ENCODE results near the gene PAPSS2. TPM values are rescaled to one million over a fixed set of nuclear protein-coding genes. Genes with fewer than 3 reads are reported as not detected.

The PAPSS2 gene
- total and polyA plus RNA-seq, 7 experiments from 2014 or later, result 0.05 to 1.6 (median 0.22) TPM

DNA sequence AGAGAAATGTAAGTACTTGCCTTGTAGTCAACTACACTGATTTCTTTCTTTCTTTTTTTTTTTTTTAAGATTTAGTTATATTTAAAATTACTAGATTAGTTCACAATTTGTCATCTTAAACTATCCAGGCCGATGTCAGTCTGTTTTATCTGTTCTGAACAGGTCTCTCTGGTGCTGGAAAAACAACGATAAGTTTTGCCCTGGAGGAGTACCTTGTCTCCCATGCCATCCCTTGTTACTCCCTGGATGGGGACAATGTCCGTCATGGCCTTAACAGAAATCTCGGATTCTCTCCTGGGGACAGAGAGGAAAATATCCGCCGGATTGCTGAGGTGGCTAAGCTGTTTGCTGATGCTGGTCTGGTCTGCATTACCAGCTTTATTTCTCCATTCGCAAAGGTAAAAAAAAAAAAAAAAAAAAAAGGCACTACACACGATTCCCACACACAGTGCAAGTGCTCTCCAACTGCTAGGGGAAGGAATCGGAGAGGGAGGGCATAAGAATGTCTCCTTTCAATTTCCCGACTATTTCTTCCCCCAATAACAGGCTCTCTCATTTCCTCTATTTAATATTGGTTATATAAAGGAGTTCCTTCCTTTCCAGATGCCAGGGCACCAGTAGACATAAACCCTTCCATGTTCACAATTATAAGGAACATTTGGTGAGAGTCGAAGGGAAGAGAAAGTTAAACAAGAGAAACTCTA lies 53.4 kb downstream of the PAPSS2 start:
- no peaks in the 10 kb centered on the region for H3K36me3 Mint-ChIP-seq
- ATAC-seq (no peak), DNase-seq (no peak)
- Histone ChIP-seq H3K9me3 (ENCODE audit: control insufficient read depth in 2 of 3, low read length in 3 of 3) (no peaks in the 10 kb centered on the region), H3K4me1 (ENCODE audit: control insufficient read depth in 2 of 2, insufficient read depth in 2 of 2, low read length in 2 of 2) (no peaks in the 10 kb centered on the region), H3K36me3 (ENCODE audit: control insufficient read depth in 2 of 3, insufficient read depth in 3 of 3, low read length in 3 of 3) (no peaks in the 10 kb centered on the region), H3K27me3 (ENCODE audit: control insufficient read depth in 2 of 2, insufficient read depth in 2 of 2, low read length in 2 of 2) (no peaks in the 10 kb centered on the region), H3K4me3 (ENCODE audit: low read length) (no peak overlapping the region), H3K27ac (ENCODE audit: low read depth, low read length) (no peak overlapping the region)
- H3K27ac Mint-ChIP-seq, result no peak overlapping the region
- ChIA-PET POLR2A (no interaction called here), CTCF (no interaction called here)
- H3K9me3 Mint-ChIP-seq, result no peaks in the 10 kb centered on the region
- H3K4me3 Mint-ChIP-seq, result no peak overlapping the region
- H3K27me3 Mint-ChIP-seq, result peaks cover 0 to 17% (median 4%) of the 10 kb centered on the region in 5 donors
- peaks cover 0 to 5% (median 1%) of the 10 kb centered on the region in 7 donors for H3K4me1 Mint-ChIP-seq
- intact Hi-C loops (cut with micrococcal nuclease), result no loop called here

DNA sequence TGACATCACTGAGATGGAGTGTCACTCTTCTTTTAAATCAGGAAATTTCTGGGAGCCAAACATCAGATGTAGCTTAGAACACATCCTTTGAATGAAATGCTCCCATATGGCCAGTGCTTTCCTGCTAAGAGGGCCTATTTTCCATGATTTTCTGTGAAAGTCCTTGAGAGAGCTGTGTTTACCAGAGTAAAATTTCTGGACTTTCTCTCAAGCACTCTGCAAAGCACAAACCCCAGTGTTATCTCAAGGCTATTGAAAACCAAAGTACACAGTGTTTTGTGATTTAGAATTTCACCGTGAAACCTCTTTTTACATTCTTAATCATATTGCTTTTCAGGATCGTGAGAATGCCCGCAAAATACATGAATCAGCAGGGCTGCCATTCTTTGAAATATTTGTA lies 54.0 kb downstream of the PAPSS2 start:
- intact Hi-C loops (cut with micrococcal nuclease), result no loop called here
- Mint-ChIP-seq H3K27me3 (peaks cover 0 to 15% (median 3%) of the 10 kb centered on the region in 5 donors), H3K27ac (no peak overlapping the region), H3K4me3 (no peak overlapping the region), H3K36me3 (no peaks in the 10 kb centered on the region), H3K9me3 (no peaks in the 10 kb centered on the region), H3K4me1 (peaks cover 0 to 5% (median 1%) of the 10 kb centered on the region in 7 donors)
- Histone ChIP-seq H3K27ac (ENCODE audit: low read depth, low read length) (no peak overlapping the region), H3K9me3 (ENCODE audit: control insufficient read depth in 2 of 3, low read length in 3 of 3) (no peaks in the 10 kb centered on the region), H3K4me3 (ENCODE audit: low read length) (no peak overlapping the region), H3K27me3 (ENCODE audit: control insufficient read depth in 2 of 2, insufficient read depth in 2 of 2, low read length in 2 of 2) (no peaks in the 10 kb centered on the region), H3K36me3 (ENCODE audit: control insufficient read depth in 2 of 3, insufficient read depth in 3 of 3, low read length in 3 of 3) (no peaks in the 10 kb centered on the region), H3K4me1 (ENCODE audit: control insufficient read depth in 2 of 2, insufficient read depth in 2 of 2, low read length in 2 of 2) (no peaks in the 10 kb centered on the region)
- CTCF ChIA-PET, result no interaction called here
- ATAC-seq (no peak), DNase-seq (no peak)
- POLR2A ChIA-PET, result no interaction called here

DNA sequence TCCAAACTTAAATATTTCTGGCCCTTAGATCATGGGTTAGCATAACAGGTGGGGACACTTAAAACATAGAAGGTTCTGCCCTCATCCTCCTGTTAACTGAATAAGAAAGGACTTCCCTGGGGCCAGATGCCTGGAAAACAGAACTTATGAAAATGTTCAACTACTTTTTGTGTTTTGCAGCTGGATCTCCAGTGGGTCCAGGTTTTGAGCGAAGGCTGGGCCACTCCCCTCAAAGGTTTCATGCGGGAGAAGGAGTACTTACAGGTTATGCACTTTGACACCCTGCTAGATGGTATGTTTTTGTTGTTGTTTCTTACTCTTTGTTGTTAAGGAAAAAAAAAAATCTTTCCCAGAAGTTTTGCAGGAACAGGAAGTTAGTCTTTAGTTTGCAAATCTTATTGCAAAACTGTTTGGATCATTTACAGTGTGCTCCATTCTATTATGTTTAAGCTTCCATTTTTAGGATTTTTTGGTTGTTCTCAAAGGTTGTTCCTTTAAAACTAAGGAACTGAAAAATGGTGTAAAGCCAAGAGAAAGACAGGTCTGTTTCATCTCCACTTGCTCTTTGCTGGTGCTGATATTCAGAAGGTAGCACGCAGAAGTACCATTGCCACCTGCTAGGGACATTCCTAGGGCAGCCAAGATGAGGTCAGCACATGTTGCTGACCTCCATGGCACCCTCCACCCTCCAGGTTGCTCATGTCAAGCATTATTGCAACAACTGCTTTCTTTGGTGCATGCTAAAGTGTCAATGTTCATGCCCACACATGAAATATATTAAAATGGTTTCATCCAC lies 56.1 kb downstream of the PAPSS2 start:
- POLR2A ChIA-PET, result no interaction called here
- no peaks in the 10 kb centered on the region for H3K27me3 ChIP-seq (ENCODE audit: control insufficient read depth in 2 of 2, insufficient read depth in 2 of 2, low read length in 2 of 2)
- DNase-seq, result no peak

DNA sequence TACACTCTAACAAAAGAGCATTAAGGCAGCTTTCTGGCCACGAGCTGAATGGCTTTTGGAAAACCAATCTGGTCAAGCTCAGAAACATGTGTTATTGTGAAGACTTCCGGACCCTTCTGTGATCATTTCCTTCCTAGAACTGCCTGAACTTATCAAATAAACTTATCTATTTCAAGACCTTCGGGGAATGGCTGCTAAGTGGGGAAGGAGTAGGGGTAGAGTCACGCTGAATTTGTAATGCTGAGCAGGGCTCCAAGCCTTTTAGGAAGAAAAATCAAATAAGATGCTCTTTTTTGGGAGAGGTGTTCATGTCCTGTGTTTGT lies 56.6 kb downstream of the PAPSS2 start:
- no peaks in the 10 kb centered on the region for H3K4me1 ChIP-seq (ENCODE audit: control insufficient read depth in 2 of 2, insufficient read depth in 2 of 2, low read length in 2 of 2)
- no peaks in the 10 kb centered on the region for H3K9me3 ChIP-seq (ENCODE audit: control insufficient read depth in 2 of 3, low read length in 3 of 3)
- CTCF ChIA-PET, result no interaction called here
- intact Hi-C loops (cut with micrococcal nuclease), result no loop called here
- Mint-ChIP-seq H3K9me3 (no peaks in the 10 kb centered on the region), H3K36me3 (no peaks in the 10 kb centered on the region), H3K4me1 (peaks cover 0 to 5% (median 1%) of the 10 kb centered on the region in 7 donors), H3K27me3 (peaks cover 0 to 16% (median 6%) of the 10 kb centered on the region in 5 donors), H3K27ac (no peak overlapping the region), H3K4me3 (no peak overlapping the region)
- POLR2A ChIA-PET, result no interaction called here
- no peaks in the 10 kb centered on the region for H3K36me3 ChIP-seq (ENCODE audit: control insufficient read depth in 2 of 3, insufficient read depth in 3 of 3, low read length in 3 of 3)
- no peak overlapping the region for H3K27ac ChIP-seq (ENCODE audit: low read depth, low read length)
- ATAC-seq, result no peak
- H3K27me3 ChIP-seq (ENCODE audit: control insufficient read depth in 2 of 2, insufficient read depth in 2 of 2, low read length in 2 of 2), result no peaks in the 10 kb centered on the region
- no peak for DNase-seq
- H3K4me3 ChIP-seq (ENCODE audit: low read length), result no peak overlapping the region

More for the DNA sequence above, 56.1 kb downstream of the PAPSS2 start:
- no peak overlapping the region for H3K27ac ChIP-seq (ENCODE audit: low read depth, low read length)
- no peak overlapping the region for H3K4me3 ChIP-seq (ENCODE audit: low read length)
- H3K36me3 ChIP-seq (ENCODE audit: control insufficient read depth in 2 of 3, insufficient read depth in 3 of 3, low read length in 3 of 3), result no peaks in the 10 kb centered on the region
- intact Hi-C loops (cut with micrococcal nuclease), result no loop called here
- no peak for ATAC-seq
- H3K4me1 ChIP-seq (ENCODE audit: control insufficient read depth in 2 of 2, insufficient read depth in 2 of 2, low read length in 2 of 2), result no peaks in the 10 kb centered on the region
- Mint-ChIP-seq H3K9me3 (no peaks in the 10 kb centered on the region), H3K27ac (no peak overlapping the region), H3K27me3 (peaks cover 0 to 11% (median 4%) of the 10 kb centered on the region in 5 donors), H3K4me3 (no peak overlapping the region), H3K4me1 (peaks cover 0 to 5% (median 1%) of the 10 kb centered on the region in 7 donors), H3K36me3 (no peaks in the 10 kb centered on the region)
- CTCF ChIA-PET, result no interaction called here
- H3K9me3 ChIP-seq (ENCODE audit: control insufficient read depth in 2 of 3, low read length in 3 of 3), result no peaks in the 10 kb centered on the region

DNA sequence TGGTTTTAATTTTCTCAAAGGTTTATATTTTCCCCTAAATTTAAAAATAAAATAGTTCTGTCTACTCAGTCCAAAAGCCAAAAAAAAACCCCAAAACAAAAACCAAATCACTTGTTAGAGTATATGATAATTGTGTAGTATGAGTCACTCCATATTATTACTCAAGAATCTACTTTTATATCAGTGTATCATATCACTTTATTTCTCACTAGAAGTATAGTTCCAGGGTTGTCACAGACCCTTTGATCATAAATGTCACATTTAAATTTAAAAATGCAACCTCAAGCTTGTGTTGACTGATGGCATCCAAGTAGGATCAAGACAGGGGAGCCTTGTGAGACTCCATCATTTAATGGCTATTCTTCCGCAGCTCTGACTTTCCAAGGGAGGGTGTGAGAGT lies 61.0 kb downstream of the PAPSS2 start:
- no peak for DNase-seq
- Mint-ChIP-seq H3K4me1 (peaks cover 0 to 5% (median 3%) of the 10 kb centered on the region in 7 donors), H3K4me3 (no peak overlapping the region), H3K36me3 (no peaks in the 10 kb centered on the region), H3K27me3 (peaks cover 0 to 33% (median 6%) of the 10 kb centered on the region in 5 donors), H3K9me3 (no peaks in the 10 kb centered on the region), H3K27ac (no peak overlapping the region)
- ChIA-PET CTCF (no interaction called here), POLR2A (no interaction called here)
- Histone ChIP-seq H3K9me3 (ENCODE audit: control insufficient read depth in 2 of 3, low read length in 3 of 3) (no peaks in the 10 kb centered on the region), H3K4me3 (ENCODE audit: low read length) (no peak overlapping the region), H3K27ac (ENCODE audit: low read depth, low read length) (no peak overlapping the region), H3K36me3 (ENCODE audit: control insufficient read depth in 2 of 3, insufficient read depth in 3 of 3, low read length in 3 of 3) (no peaks in the 10 kb centered on the region), H3K4me1 (ENCODE audit: control insufficient read depth in 2 of 2, insufficient read depth in 2 of 2, low read length in 2 of 2) (no peaks in the 10 kb centered on the region), H3K27me3 (ENCODE audit: control insufficient read depth in 2 of 2, insufficient read depth in 2 of 2, low read length in 2 of 2) (no peaks in the 10 kb centered on the region)
- ATAC-seq, result no peak
- intact Hi-C loops (cut with micrococcal nuclease), result no loop called here

GRCh38 chr10:87721781-87722180 lies 62.1 kb downstream of the PAPSS2 start:
- no peaks in the 10 kb centered on the region for H3K36me3 Mint-ChIP-seq
- H3K4me3 Mint-ChIP-seq, result no peak overlapping the region
- intact Hi-C loops (cut with micrococcal nuclease), result no loop called here
- ChIA-PET POLR2A (no interaction called here), CTCF (no interaction called here)
- H3K27ac Mint-ChIP-seq, result no peak overlapping the region
- H3K27me3 ChIP-seq (ENCODE audit: control insufficient read depth in 2 of 2, insufficient read depth in 2 of 2, low read length in 2 of 2), result no peaks in the 10 kb centered on the region
- peaks cover 0 to 25% (median 6%) of the 10 kb centered on the region in 5 donors for H3K27me3 Mint-ChIP-seq
- ATAC-seq, result no peak
- H3K9me3 ChIP-seq (ENCODE audit: control insufficient read depth in 2 of 3, low read length in 3 of 3), result no peaks in the 10 kb centered on the region
- DNase-seq, result no peak
- H3K4me3 ChIP-seq (ENCODE audit: low read length), result no peak overlapping the region
- no peaks in the 10 kb centered on the region for H3K9me3 Mint-ChIP-seq
- no peak overlapping the region for H3K27ac ChIP-seq (ENCODE audit: low read depth, low read length)
- H3K4me1 ChIP-seq (ENCODE audit: control insufficient read depth in 2 of 2, insufficient read depth in 2 of 2, low read length in 2 of 2), result no peaks in the 10 kb centered on the region
- no peaks in the 10 kb centered on the region for H3K36me3 ChIP-seq (ENCODE audit: control insufficient read depth in 2 of 3, insufficient read depth in 3 of 3, low read length in 3 of 3)
- peaks cover 0 to 2% (median 0%) of the 10 kb centered on the region in 7 donors for H3K4me1 Mint-ChIP-seq

GRCh38 chr10:87722716-87723115 lies 63.0 kb downstream of the PAPSS2 start:
- Histone ChIP-seq H3K27ac (ENCODE audit: low read depth, low read length) (no peak overlapping the region), H3K9me3 (ENCODE audit: control insufficient read depth in 2 of 3, low read length in 3 of 3) (no peaks in the 10 kb centered on the region), H3K4me1 (ENCODE audit: control insufficient read depth in 2 of 2, insufficient read depth in 2 of 2, low read length in 2 of 2) (no peaks in the 10 kb centered on the region), H3K27me3 (ENCODE audit: control insufficient read depth in 2 of 2, insufficient read depth in 2 of 2, low read length in 2 of 2) (no peaks in the 10 kb centered on the region), H3K36me3 (ENCODE audit: control insufficient read depth in 2 of 3, insufficient read depth in 3 of 3, low read length in 3 of 3) (no peaks in the 10 kb centered on the region), H3K4me3 (ENCODE audit: low read length) (no peak overlapping the region)
- H3K9me3 Mint-ChIP-seq, result no peaks in the 10 kb centered on the region
- DNase-seq (no peak), ATAC-seq (no peak)
- intact Hi-C loops (cut with micrococcal nuclease), result no loop called here
- no peak overlapping the region for H3K4me3 Mint-ChIP-seq
- peaks cover 0 to 2% (median 0%) of the 10 kb centered on the region in 7 donors for H3K4me1 Mint-ChIP-seq
- POLR2A ChIA-PET, result no interaction called here
- no peak overlapping the region for H3K27ac Mint-ChIP-seq
- peaks cover 5 to 31% (median 13%) of the 10 kb centered on the region in 5 donors for H3K27me3 Mint-ChIP-seq
- CTCF ChIA-PET, result no interaction called here
- no peaks in the 10 kb centered on the region for H3K36me3 Mint-ChIP-seq

Measured in naive thymus-derived CD4-positive, alpha-beta T cell (primary cell).